HG03558 (cell line): ENCODE data around the gene TBC1D2B.
"Not testable (repeated sequence)": the region's sequence is repeated elsewhere in the genome, so short reads cannot be mapped to it uniquely, and the experiment has no call there.

ENCODE experiments used
- ATAC-seq: cut with Tn5 transposase; IDR thresholded peaks from one replicate; pipeline ENCODE4 v1.9.1; 2021; ENCODE audit warnings: moderate number of reproducible peaks; ENCODE audit not compliant: unreplicated experiment; ENCODE audit errors: extremely low read depth

The TBC1D2B gene

DNA sequence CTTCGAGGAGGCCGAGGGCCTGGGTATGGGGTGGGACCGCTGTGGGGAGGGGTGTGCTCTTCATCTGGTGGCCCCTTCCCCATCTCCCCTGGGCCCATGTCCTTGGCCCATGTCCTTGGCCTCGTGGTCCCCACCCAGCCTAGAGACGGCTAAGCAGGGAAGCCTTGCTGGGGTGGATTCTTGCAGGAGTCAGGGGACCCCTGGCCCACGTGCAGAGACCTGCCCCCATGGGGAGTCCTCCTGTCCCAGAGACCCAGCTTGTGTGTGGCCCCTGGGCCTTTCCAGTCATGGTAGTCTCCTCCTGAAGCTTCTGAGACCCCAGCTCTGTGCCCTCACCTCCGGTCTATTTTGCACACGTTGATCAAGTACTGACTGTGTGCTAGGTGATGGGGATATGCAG is 97.4 kb downstream of the TBC1D2B start:
- ATAC-seq = no peak

DNA sequence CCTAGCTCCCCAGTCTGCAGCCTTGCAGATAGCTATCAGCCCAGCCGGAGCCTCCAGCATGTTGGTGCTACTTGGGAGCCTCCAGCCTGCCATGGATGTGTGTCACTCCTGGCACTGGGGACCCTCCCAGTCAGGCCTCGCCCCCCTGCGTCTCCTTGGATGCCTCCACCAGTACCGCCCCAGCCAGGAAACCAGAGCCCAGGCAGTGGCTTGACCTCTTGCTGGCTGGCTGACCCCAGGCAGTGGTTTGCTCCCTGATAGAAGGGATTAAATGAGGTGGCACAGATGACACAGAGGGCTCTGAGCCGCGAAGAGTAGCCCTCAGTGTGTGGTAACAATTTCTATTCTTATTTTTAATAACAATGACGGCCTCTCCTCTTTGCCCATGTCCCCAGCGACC is 98.4 kb downstream of the TBC1D2B start:
- ATAC-seq = not testable (repeated sequence)

GRCh38 chr15:77978759-77979145 is 98.8 kb downstream of the TBC1D2B start:
- not testable (repeated sequence) for ATAC-seq

DNA sequence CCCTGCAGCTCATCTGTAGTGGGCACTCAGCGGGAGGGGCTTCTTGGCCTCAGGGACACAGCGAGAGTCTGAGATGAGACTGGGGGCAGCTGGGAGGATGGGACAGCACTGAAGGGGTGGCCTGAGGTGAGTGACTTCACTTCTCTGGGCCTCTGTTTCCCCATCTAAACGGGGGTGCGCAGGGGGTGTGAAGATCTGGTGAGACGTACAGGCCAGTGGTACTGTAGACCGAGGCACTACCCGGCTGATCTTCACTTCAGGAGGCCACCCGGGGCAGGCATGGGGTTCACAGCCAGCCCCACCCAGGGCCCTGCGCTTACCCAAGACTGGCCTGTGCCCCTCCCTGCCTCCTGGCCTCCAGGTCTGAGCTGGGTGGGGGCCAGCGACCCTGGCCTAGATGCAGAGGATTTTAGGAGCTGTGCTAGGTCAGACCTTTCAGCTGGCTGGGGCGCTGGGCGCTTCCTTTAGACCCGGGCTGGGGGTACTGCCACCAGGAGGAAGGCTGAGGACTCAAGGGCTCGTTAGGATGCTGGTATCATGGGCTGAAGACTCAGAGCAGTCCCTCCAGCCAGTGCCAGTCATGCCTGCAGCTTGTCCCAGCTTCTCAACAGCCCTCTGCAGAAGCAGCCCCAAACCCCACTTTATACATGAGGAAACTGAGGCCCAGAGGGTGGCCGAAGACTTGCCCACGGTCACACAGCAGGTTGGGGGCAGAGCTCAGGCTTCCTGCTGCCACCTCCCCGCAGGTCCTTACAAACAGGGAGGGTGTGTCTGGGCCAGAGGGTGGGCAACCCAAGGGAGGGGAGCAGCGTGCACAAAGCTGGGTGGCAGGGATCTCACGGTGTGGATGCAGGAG is 99.4 kb downstream of the TBC1D2B start:
- not testable (repeated sequence) for ATAC-seq

GRCh38 chr15:77976760-77977525 is 100.6 kb downstream of the TBC1D2B start:
- not testable (repeated sequence) for ATAC-seq

DNA sequence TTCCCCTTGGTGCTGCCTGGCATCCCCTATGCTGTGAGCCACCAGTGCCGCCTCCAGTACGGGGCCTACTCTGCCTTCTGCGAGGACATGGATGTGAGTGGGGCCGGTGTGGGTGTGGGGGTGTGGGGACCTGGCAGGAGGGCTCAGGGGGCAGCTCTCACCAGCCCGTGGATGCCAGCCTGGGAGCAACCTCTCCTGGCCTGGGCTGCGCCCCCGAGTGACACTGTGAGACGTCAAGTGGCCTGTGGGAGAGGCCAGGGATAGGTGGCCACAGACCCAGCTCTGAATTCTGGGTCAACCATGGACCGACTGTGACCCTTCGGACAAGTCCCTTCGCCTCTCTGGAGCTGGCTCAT is 101.4 kb downstream of the TBC1D2B start:
- ATAC-seq = not testable (repeated sequence)

DNA sequence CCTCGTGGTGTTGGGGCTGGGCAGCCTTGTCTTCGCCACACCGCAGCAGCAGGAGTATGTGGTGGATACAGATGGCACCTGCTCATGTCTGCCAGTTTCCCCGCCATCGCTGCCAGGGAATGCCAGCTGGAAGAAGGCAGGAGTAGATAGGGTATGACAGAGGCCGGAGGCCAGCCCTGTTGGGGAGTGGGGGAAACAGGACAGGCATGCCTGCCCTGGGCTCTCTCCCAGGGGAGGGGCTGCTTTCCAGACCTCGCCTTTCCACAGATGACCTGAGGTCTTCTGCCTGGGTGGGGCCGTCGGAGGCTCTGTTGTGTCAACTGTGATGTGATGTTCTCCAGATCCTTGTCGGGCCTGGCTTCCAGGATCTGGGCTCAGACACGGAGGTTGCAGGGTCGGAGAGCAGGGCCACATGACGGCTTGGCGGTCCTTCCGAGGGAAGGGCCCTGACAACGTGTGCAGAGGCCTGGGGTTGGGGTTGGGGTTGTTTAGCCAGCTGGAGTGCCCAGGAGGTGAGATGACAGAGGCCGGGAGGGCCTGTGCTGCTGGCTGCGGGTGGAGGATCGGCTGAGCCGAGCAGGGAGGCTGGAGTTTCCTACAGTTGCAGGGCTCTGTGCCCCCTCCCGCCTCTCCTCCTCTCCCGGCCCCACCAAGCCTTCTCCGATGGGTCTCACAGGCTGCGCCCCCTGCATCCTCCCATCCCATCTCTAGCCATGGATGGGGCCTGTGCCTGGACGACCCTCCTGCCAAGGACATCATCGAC is 102.0 kb downstream of the TBC1D2B start:
- ATAC-seq = no peak

- no peak for ATAC-seq
These were observed 102.8 kb downstream of the TBC1D2B start for GRCh38 chr15:77974416-77975331.

DNA sequence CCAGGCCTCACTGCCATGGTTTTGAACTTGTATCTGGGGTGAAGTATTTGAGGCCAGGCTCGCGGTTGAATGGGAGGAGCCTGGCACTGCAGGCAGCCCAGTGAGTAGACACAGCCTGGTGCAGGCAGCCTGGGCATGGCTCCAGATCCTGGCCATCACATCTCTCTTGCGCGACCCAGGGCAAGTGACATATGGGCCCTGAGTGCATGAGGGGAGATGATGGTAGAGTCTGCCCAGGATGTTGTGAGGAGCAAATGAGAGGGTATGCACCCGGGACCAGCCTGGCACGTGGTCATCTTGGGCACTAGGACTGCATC is 103.5 kb downstream of the TBC1D2B start:
- ATAC-seq = no peak

- ATAC-seq = not testable (repeated sequence)
These were observed 104.0 kb downstream of the TBC1D2B start for GRCh38 chr15:77973273-77974097.

- ATAC-seq = not testable (repeated sequence)
These were observed 104.8 kb downstream of the TBC1D2B start for GRCh38 chr15:77972706-77973105.

DNA sequence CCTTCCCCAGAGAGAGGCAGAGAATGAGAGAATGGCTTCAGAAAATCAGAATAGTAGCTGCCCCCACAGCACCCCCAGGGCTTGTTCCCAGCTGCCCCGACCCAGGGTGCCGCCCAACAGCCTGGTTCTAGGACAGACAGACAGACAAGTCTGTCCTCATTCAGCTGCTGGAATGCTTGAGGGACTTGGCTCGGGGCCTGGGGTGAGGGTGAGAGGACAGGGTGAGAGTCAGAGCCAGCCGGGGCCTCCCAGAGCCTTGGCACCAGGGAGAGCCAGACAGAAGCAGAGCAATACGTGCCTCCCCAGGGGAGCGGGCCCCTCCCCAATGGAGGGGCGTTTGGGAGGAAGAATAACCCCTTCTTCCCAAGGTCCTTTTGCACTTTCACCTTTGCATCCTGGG is 105.6 kb downstream of the TBC1D2B start:
- not testable (repeated sequence) for ATAC-seq

GRCh38 chr15:77970813-77971360 is 106.6 kb downstream of the TBC1D2B start:
- ATAC-seq = not testable (repeated sequence)

GRCh38 chr15:77969055-77969454 is 108.5 kb downstream of the TBC1D2B start:
- no peak for ATAC-seq

- ATAC-seq = no peak
These were observed 109.7 kb downstream of the TBC1D2B start for GRCh38 chr15:77967798-77968197.

DNA sequence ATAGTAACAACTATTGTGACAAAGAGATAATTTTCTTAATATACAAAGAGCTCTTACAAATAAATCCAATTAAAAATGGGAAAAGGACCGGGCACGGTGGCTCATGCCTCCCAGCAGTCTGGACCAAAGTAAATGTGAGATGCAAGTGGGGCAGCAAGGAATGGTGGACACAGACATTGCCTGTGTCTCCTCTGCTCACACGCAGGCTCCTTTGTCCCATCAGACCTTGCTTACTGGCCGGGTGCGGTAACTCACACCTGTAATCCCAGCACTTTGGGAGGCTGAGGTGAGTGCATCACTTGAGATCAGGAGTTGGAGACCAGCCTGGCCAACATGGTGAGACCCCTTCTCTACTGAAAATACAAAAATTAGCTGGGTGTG is 110.3 kb downstream of the TBC1D2B start:
- ATAC-seq = not testable (repeated sequence)

- ATAC-seq = no peak
These were observed 110.8 kb downstream of the TBC1D2B start for GRCh38 chr15:77966540-77967234.

DNA sequence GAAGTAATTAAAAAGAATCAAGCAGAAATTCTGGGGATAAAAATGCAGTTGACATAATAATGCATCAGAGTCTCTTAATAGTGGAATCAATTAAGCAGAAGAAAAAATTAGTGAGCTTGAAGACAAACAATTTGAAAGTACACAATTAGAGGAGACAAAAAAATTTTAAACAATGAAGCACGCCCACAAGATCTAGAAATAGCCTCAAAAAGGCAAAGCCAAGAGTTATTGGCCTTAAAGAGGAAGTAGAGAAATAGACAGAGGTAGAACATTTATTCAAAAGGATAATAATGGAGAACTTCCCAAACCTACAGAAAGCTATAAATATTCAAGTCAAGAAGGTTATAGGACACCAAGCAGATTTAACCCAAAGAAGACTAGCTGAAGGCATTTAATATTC is 113.3 kb downstream of the TBC1D2B start:
- no peak for ATAC-seq
